HG03175 (cell line): ENCODE results near the gene GPR153.
A peak's percentile ranks its signal among the peaks of the same experiment; 100 is the strongest.

Experiments used
- ATAC-seq: cut with Tn5 transposase; IDR thresholded peaks from one replicate; pipeline ENCODE4 v1.9.1; 2021; ENCODE audit warnings: mild to moderate bottlenecking, moderate library complexity; ENCODE audit not compliant: unreplicated experiment

The GPR153 gene

GRCh38 chr1:6206520-6206855 lies 54.4 kb downstream of the GPR153 start:
- no peak for ATAC-seq

GRCh38 chr1:6205849-6206519 lies 54.9 kb downstream of the GPR153 start, which contains the start of gene RNF207:
RNF207 (plus strand) TSS chr1:6206119; CDS start chr1:6206536, 417 bp downstream.
- ATAC-seq = no peak

DNA sequence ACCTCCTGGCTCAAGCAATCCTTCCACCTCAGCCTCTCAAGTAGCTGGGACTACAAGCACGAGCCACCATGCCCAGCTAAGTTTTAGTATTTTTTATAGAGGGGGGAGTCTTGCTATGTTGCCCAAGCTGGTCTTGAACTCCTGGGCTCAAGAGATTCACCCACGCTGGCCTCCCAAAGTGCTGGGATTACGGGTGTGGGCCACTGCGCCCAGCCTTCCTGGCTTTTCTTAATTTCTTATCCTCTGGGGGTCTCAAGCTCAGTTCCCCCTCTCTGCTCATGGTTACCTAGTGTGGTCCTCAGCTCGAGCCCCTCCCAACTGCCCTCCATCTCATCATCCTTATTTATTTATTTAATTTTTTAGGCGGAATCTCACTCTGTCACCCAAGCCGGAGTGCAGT lies 58.6 kb downstream of the GPR153 start:
- ATAC-seq = no peak

GRCh38 chr1:6200188-6200809 lies 60.6 kb downstream of the GPR153 start:
- no peak for ATAC-seq

DNA sequence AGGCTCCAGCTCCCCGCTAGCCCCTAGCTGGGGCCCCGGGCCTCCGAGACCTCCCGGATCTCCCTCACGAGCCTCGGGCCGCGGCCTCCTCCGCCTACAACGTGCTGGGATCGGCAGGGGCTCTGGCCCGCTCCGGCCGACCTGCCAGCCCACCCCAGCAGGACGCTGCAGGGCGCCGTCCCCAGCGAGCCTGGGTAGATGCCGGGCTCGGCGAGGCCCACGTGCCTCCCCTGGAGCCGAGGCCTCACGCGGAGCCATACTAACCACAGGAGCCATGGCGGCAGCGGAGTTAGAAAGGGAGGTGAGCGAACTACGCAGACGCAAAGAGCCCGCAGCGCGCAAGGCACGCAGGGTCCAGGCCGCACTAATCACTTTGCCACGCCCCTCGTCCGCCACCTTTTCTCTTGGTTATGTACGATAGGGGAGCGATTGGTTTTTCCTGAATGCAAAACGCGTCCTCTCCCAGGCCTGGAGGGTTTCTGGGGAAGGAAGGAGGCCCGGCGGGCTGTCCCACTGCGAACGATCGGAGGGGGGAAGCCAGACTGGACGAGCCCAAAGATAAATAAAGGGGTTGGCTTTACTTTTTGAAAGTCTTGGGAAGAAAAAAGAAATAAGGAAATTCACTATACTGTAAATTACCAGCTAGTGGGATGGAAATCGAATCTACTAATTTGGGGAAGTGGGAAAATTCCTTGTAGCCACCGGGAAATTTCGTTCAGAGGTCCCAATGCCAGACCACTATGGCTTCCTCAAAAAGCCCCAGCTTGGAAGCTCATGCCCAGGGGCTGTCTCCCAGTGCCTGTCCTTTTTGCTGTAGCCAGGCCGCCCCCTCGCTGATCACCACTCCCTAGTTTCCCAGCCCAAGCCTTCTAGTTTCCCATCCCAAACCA lies 61.4 kb downstream of the GPR153 start, which contains the start of gene RPL22:
TSS of gene RPL22 (minus strand) at position 298 of the 890 bp plus-strand sequence. CDS start at position 276, 22 bp downstream.
- peak; percentile 95 for ATAC-seq

DNA sequence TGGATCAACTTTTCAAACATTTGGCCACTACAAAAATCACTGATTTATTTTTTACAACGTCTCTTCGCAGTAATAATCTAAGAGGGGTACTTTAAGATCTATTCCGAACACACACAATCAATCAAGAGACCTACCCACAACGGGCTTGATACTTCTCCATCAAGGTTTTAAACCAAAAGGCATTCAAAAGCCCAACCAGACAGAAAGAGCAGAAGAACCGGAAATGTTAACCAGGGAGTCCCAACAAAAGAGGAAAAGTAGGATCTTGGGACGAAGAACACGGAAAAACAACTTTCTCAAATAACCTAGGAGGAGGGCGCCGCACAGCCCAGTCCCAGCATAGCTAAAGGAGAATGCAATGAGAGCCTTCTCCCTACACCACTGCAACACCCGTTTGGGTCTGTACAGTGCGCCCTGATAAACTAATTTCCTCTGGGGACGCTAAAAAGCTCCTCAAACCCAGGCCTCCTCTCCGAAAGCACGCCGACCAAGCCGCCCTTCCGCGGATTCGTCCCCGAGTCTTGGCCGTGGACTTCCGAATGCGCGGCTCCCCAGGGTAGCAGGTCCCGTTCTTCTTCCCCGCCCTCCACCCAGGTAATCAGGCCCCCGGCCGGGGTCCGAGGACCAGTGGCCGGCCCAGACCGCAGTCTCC lies 62.1 kb downstream of the GPR153 start:
- ATAC-seq = peak; percentile 26

GRCh38 chr1:6197746-6198427 lies 63.0 kb downstream of the GPR153 start:
- ATAC-seq = no peak
